HG03139 (cell line): ENCODE data around the gene FBXL7.

ENCODE experiments used
- ATAC-seq: cut with Tn5 transposase; IDR thresholded peaks from one replicate; pipeline ENCODE4 v1.9.1; 2021; ENCODE audit not compliant: unreplicated experiment

FBXL7 gene

GRCh38 chr5:15702102-15702501, 202.1 kb downstream of the FBXL7 start:
- no peak for ATAC-seq

GRCh38 chr5:15703901-15704300, 203.9 kb downstream of the FBXL7 start:
- no peak for ATAC-seq

- no peak for ATAC-seq
Measured at GRCh38 chr5:15704397-15704947, 204.5 kb downstream of the FBXL7 start.

- no peak for ATAC-seq
Measured at GRCh38 chr5:15707631-15708030, 207.7 kb downstream of the FBXL7 start.

- ATAC-seq: no peak
Measured at GRCh38 chr5:15711892-15712291, 211.9 kb downstream of the FBXL7 start.

GRCh38 chr5:15715535-15715934, 215.6 kb downstream of the FBXL7 start:
- no peak for ATAC-seq

GRCh38 chr5:15715967-15716366, 216.0 kb downstream of the FBXL7 start:
- ATAC-seq: no peak

GRCh38 chr5:15717001-15717400, 217.0 kb downstream of the FBXL7 start:
- no peak for ATAC-seq

GRCh38 chr5:15718421-15719179, 218.6 kb downstream of the FBXL7 start:
- ATAC-seq: no peak

GRCh38 chr5:15719784-15720183, 219.8 kb downstream of the FBXL7 start:
- no peak for ATAC-seq

GRCh38 chr5:15720515-15720914, 220.5 kb downstream of the FBXL7 start:
- ATAC-seq: no peak

GRCh38 chr5:15722305-15722704, 222.3 kb downstream of the FBXL7 start:
- ATAC-seq: no peak

- no peak for ATAC-seq
Measured at GRCh38 chr5:15727375-15727774, 227.4 kb downstream of the FBXL7 start.

GRCh38 chr5:15728811-15729210, 228.8 kb downstream of the FBXL7 start:
- ATAC-seq: no peak

- no peak for ATAC-seq
Measured at GRCh38 chr5:15731699-15732098, 231.7 kb downstream of the FBXL7 start.

- ATAC-seq: no peak
Measured at GRCh38 chr5:15734058-15734457, 234.1 kb downstream of the FBXL7 start.

GRCh38 chr5:15737036-15737821, 237.2 kb downstream of the FBXL7 start:
- ATAC-seq: no peak

- no peak for ATAC-seq
Measured at GRCh38 chr5:15737871-15738664, 238.1 kb downstream of the FBXL7 start.

- no peak for ATAC-seq
Measured at GRCh38 chr5:15740383-15740782, 240.4 kb downstream of the FBXL7 start.

GRCh38 chr5:15741591-15741990, 241.6 kb downstream of the FBXL7 start:
- ATAC-seq: no peak

- no peak for ATAC-seq
Measured at GRCh38 chr5:15746833-15747232, 246.9 kb downstream of the FBXL7 start.
